Measurements from ENCODE around the gene ARF6. TPM values are rescaled to one million over a fixed set of nuclear protein-coding genes. Genes with fewer than 3 reads are reported as not detected.

ARF6 gene
- total and polyA plus RNA-seq, 4 donors, result 20.3 to 56.2 (median 24.5) TPM

DNA sequence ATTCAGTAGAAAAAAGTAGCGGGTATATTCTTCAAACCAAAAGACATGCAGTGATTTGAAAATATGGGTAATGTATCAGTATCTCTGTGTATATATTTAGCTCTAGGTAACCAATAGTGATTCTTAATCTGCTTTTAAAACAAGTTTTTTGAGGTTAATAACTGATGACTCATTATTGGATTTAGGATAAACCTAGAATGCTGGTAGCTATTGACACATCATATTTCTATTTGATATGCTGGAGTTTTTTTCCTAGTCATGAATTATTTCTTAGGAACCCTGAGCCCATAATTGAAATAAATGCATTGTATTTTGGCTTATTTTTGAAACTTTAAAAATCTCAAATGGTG is 15.5 kb downstream of the ARF6 start:
- no peaks in the 10 kb centered on the region for H3K27me3 ChIP-seq (ENCODE audit: control insufficient read depth in 4 of 4, insufficient read depth in 4 of 4, low read length in 3 of 4)
- no peak for DNase-seq (ENCODE audit: low spot score)
- H3K36me3 ChIP-seq (ENCODE audit: control insufficient read depth in 4 of 4, insufficient read depth in 3 of 4, low read depth in 1 of 4, low read length in 3 of 4), result no peaks in the 10 kb centered on the region
- H3K27ac ChIP-seq (ENCODE audit: low read depth in 1 of 2, low read length in 2 of 2), result no peak overlapping the region
- TF ChIP-seq FOXA1 (IDR thresholded peaks at IDR 0.05) (no peak), HNF4G (IDR thresholded peaks at IDR 0.05) (no peak), EGR1 (IDR thresholded peaks at IDR 0.05; ENCODE audit: low read depth in 2 of 2) (no peak)
- TF ChIP-seq, protein P1, sequence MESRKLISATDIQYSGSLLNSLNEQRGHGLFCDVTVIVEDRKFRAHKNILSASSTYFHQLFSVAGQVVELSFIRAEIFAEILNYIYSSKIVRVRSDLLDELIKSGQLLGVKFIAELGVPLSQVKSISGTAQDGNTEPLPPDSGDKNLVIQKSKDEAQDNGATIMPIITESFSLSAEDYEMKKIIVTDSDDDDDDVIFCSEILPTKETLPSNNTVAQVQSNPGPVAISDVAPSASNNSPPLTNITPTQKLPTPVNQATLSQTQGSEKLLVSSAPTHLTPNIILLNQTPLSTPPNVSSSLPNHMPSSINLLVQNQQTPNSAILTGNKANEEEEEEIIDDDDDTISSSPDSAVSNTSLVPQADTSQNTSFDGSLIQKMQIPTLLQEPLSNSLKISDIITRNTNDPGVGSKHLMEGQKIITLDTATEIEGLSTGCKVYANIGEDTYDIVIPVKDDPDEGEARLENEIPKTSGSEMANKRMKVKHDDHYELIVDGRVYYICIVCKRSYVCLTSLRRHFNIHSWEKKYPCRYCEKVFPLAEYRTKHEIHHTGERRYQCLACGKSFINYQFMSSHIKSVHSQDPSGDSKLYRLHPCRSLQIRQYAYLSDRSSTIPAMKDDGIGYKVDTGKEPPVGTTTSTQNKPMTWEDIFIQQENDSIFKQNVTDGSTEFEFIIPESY (IDR thresholded peaks at IDR 0.05), result no peak
- TF ChIP-seq, protein P2, sequence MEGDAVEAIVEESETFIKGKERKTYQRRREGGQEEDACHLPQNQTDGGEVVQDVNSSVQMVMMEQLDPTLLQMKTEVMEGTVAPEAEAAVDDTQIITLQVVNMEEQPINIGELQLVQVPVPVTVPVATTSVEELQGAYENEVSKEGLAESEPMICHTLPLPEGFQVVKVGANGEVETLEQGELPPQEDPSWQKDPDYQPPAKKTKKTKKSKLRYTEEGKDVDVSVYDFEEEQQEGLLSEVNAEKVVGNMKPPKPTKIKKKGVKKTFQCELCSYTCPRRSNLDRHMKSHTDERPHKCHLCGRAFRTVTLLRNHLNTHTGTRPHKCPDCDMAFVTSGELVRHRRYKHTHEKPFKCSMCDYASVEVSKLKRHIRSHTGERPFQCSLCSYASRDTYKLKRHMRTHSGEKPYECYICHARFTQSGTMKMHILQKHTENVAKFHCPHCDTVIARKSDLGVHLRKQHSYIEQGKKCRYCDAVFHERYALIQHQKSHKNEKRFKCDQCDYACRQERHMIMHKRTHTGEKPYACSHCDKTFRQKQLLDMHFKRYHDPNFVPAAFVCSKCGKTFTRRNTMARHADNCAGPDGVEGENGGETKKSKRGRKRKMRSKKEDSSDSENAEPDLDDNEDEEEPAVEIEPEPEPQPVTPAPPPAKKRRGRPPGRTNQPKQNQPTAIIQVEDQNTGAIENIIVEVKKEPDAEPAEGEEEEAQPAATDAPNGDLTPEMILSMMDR (IDR thresholded peaks at IDR 0.05; ENCODE audit: low read depth, low read length, missing input control), result no peak
- H3K9ac ChIP-seq (ENCODE audit: low read depth in 1 of 2, low read length in 2 of 2), result no peak overlapping the region
- no peaks in the 10 kb centered on the region for H3K4me1 ChIP-seq (ENCODE audit: control insufficient read depth in 4 of 4, insufficient read depth in 4 of 4, low read length in 3 of 4)
- no peaks in the 10 kb centered on the region for H3K9me3 ChIP-seq (ENCODE audit: control insufficient read depth in 4 of 4, low read length in 3 of 4)
- no peak overlapping the region for H3K4me3 ChIP-seq (ENCODE audit: low read depth in 1 of 3, low read length in 3 of 3)
- 0% methylated on average over 1 of the region's 1 CpG for WGBS

DNA sequence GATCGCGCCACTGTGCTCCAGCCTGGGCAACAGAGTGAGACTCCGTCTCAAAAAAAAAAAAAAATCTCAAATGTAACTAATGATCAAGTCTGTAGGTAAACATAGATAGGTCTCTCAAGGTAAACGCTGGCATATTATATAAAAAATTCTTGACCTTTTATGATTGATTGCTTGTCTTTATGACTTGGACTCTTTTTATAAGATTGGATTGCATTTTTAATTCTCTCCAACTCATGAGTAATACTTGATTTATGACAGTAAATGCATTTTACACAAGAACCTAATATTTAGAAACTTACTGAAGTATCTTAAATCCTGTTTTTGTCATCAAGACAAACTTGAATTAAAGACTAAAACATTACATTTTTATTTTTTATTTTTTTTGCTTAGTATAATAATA is 16.1 kb downstream of the ARF6 start:
- no peak overlapping the region for H3K27ac ChIP-seq (ENCODE audit: low read depth in 1 of 2, low read length in 2 of 2)
- DNase-seq (ENCODE audit: low spot score), result no peak
- no peaks in the 10 kb centered on the region for H3K4me1 ChIP-seq (ENCODE audit: control insufficient read depth in 4 of 4, insufficient read depth in 4 of 4, low read length in 3 of 4)

More for the DNA sequence above, 16.1 kb downstream of the ARF6 start:
- Histone ChIP-seq H3K9me3 (ENCODE audit: control insufficient read depth in 4 of 4, low read length in 3 of 4) (no peaks in the 10 kb centered on the region), H3K9ac (ENCODE audit: low read depth in 1 of 2, low read length in 2 of 2) (no peak overlapping the region), H3K27me3 (ENCODE audit: control insufficient read depth in 4 of 4, insufficient read depth in 4 of 4, low read length in 3 of 4) (no peaks in the 10 kb centered on the region), H3K36me3 (ENCODE audit: control insufficient read depth in 4 of 4, insufficient read depth in 3 of 4, low read depth in 1 of 4, low read length in 3 of 4) (no peaks in the 10 kb centered on the region), H3K4me3 (ENCODE audit: low read depth in 1 of 3, low read length in 3 of 3) (no peak overlapping the region)
- 97% methylated on average over 4 of the region's 4 CpGs for WGBS
- TF ChIP-seq, protein P3, sequence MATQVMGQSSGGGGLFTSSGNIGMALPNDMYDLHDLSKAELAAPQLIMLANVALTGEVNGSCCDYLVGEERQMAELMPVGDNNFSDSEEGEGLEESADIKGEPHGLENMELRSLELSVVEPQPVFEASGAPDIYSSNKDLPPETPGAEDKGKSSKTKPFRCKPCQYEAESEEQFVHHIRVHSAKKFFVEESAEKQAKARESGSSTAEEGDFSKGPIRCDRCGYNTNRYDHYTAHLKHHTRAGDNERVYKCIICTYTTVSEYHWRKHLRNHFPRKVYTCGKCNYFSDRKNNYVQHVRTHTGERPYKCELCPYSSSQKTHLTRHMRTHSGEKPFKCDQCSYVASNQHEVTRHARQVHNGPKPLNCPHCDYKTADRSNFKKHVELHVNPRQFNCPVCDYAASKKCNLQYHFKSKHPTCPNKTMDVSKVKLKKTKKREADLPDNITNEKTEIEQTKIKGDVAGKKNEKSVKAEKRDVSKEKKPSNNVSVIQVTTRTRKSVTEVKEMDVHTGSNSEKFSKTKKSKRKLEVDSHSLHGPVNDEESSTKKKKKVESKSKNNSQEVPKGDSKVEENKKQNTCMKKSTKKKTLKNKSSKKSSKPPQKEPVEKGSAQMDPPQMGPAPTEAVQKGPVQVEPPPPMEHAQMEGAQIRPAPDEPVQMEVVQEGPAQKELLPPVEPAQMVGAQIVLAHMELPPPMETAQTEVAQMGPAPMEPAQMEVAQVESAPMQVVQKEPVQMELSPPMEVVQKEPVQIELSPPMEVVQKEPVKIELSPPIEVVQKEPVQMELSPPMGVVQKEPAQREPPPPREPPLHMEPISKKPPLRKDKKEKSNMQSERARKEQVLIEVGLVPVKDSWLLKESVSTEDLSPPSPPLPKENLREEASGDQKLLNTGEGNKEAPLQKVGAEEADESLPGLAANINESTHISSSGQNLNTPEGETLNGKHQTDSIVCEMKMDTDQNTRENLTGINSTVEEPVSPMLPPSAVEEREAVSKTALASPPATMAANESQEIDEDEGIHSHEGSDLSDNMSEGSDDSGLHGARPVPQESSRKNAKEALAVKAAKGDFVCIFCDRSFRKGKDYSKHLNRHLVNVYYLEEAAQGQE (IDR thresholded peaks at IDR 0.05), result no peak
- TF ChIP-seq, protein P4, sequence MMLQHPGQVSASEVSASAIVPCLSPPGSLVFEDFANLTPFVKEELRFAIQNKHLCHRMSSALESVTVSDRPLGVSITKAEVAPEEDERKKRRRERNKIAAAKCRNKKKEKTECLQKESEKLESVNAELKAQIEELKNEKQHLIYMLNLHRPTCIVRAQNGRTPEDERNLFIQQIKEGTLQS (IDR thresholded peaks at IDR 0.05), result no peak
- no peak for TF ChIP-seq EGR1 (IDR thresholded peaks at IDR 0.05; ENCODE audit: low read depth in 2 of 2)
- no peak for TF ChIP-seq TAF1 (conservative IDR thresholded peaks at IDR 0.05)
- no peak for TF ChIP-seq JUND (IDR thresholded peaks at IDR 0.05)
- TF ChIP-seq GABPA (IDR thresholded peaks at IDR 0.05 in 1 of 2, conservative IDR thresholded peaks at IDR 0.05 in 1 of 2), result no peak
- no peak for TF ChIP-seq FOXA1 (IDR thresholded peaks at IDR 0.05)
- TF ChIP-seq, protein P1 (IDR thresholded peaks at IDR 0.05), result no peak
- TF ChIP-seq RAD21 (IDR thresholded peaks at IDR 0.05), result no peak

Data from liver (tissue), 9 donors.